Astrocyte of the cerebellum (primary cell): Measurements from ENCODE around the gene NCOA1.

Experiments used
- DNase-seq: peaks from one replicate; pipeline ENCODE4 v3.0.0-alpha.2; 2011; ENCODE audit warnings: low read depth
- H3K4me3 ChIP-seq: 2 replicates; pipeline ENCODE4 v1.5.1; 2011; ENCODE audit warnings: mild to moderate bottlenecking, low read depth, low read length, moderate library complexity
- CTCF ChIP-seq: IDR thresholded peaks from 2 replicates; pipeline ENCODE4 v1.5.1; 2012; ENCODE audit warnings: low read length, low read depth, moderate library complexity, mild to moderate bottlenecking; ENCODE audit errors: missing control alignments
- in situ Hi-C: cut with HindIII; loops from 2 replicates; pipeline ENCODE4 v1.10.0; 2017; ENCODE audit warnings: low sequenced_read_pairs

The NCOA1 gene

GRCh38 chr2:24515335-24515734 is 24.3 kb downstream of the NCOA1 start:
- H3K4me3 ChIP-seq: no peak overlapping the region
- DNase-seq: no peak
- TF ChIP-seq CTCF: no peak
- in situ Hi-C loops: no loop called here

- in situ Hi-C loops: no loop called here
- H3K4me3 ChIP-seq: no peak overlapping the region
- no peak for TF ChIP-seq CTCF
- DNase-seq: no peak
Observed at GRCh38 chr2:24515831-24516230, 24.8 kb downstream of the NCOA1 start.

- no peak overlapping the region for H3K4me3 ChIP-seq
- TF ChIP-seq CTCF: no peak
- DNase-seq: no peak
- in situ Hi-C loops: no loop called here
Observed at GRCh38 chr2:24517247-24517646, 26.2 kb downstream of the NCOA1 start.

GRCh38 chr2:24520175-24520574 is 29.1 kb downstream of the NCOA1 start:
- no peak for DNase-seq
- no peak overlapping the region for H3K4me3 ChIP-seq
- no peak for TF ChIP-seq CTCF
- in situ Hi-C loops: no loop called here

- in situ Hi-C loops: no loop called here
- no peak overlapping the region for H3K4me3 ChIP-seq
- DNase-seq: no peak
- no peak for TF ChIP-seq CTCF
Observed at GRCh38 chr2:24521162-24521857, 30.3 kb downstream of the NCOA1 start.

- no peak overlapping the region for H3K4me3 ChIP-seq
- no peak for DNase-seq
- no peak for TF ChIP-seq CTCF
- in situ Hi-C loops: no loop called here
Observed at GRCh38 chr2:24521975-24522639, 31.1 kb downstream of the NCOA1 start.
